Right atrium auricular region (tissue), 2 donors: ENCODE measurements around the gene LGALSL. TPM values are rescaled to one million over a fixed set of nuclear protein-coding genes. Genes with fewer than 3 reads are reported as not detected.

ENCODE experiments used
- DNase-seq: peaks from one replicate; pipeline ENCODE4 v3.0.0-alpha.2; 2019; ENCODE audit warnings: low spot score
- H3K27ac ChIP-seq, 2 donors: fragments of 200-600 bp; sonication (generic); 1 replicate in 1 of 2; 2 replicates in 1 of 2; pipeline ENCODE4 v1.5.1; 2016 to 2019
- H3K27me3 ChIP-seq, 2 donors: fragments of 200-600 bp; sonication (generic); one replicate each; pipeline versions ENCODE4 v1.5.1 to v1.6.0; 2017 to 2019
- H3K36me3 ChIP-seq: fragments of 200-600 bp; sonication (generic); one replicate; pipeline ENCODE4 v1.5.1; 2016
- H3K4me1 ChIP-seq, 2 donors: fragments of 200-600 bp; sonication (generic); one replicate each; pipeline versions ENCODE4 v1.5.1 to v1.6.0; 2017 to 2019
- H3K4me3 ChIP-seq, 2 donors: fragments of 200-600 bp; sonication (generic); 1 replicate in 1 of 2; 2 replicates in 1 of 2; pipeline ENCODE4 v1.5.1; 2017 to 2019; ENCODE audit warnings: mild to moderate bottlenecking in 1 of 2, moderate library complexity in 1 of 2
- H3K9me3 ChIP-seq, 2 donors: fragments of 200-600 bp; sonication (generic); one replicate each; pipeline ENCODE4 v1.5.1; 2019
- CTCF ChIP-seq, 2 donors: fragments of 200-600 bp; sonication (generic); IDR thresholded peaks; one replicate each; pipeline ENCODE4 v1.5.1; 2019; ENCODE audit warnings: antibody characterized with exemption in 2 of 2
- total RNA-seq, 2 donors: library from RNA; depleted of rRNA; stranded (reverse); fragments of >200 nt; gene quantifications; one replicate each; pipeline ENCODE4 v1.1.0, GENCODE V29; 2016

LGALSL gene
- total RNA-seq, 2 donors from 2014 or later = 15.4 to 19.1 TPM

- Histone ChIP-seq H3K4me1 (peaks cover 0 to 20% of the 10 kb centered on the region in 2 donors), H3K27ac (no peak overlapping the region), H3K4me3 (no peak overlapping the region), H3K27me3 (no peaks in the 10 kb centered on the region), H3K36me3 (no peaks in the 10 kb centered on the region), H3K9me3 (no peaks in the 10 kb centered on the region)
- TF ChIP-seq CTCF (IDR thresholded peaks at IDR 0.05) = no peak
- no peak for DNase-seq
Measured at GRCh38 chr2:64485331-64485730, 31.4 kb downstream of the LGALSL start.

GRCh38 chr2:64485961-64486360, 32.0 kb downstream of the LGALSL start:
- DNase-seq = no peak
- Histone ChIP-seq H3K4me3 (no peak overlapping the region), H3K4me1 (peaks cover 0 to 20% of the 10 kb centered on the region in 2 donors), H3K27ac (no peak overlapping the region), H3K36me3 (no peaks in the 10 kb centered on the region), H3K27me3 (no peaks in the 10 kb centered on the region), H3K9me3 (no peaks in the 10 kb centered on the region)
- no peak for TF ChIP-seq CTCF (IDR thresholded peaks at IDR 0.05)

GRCh38 chr2:64487256-64488049, 33.5 kb downstream of the LGALSL start:
- H3K27me3 ChIP-seq = no peaks in the 10 kb centered on the region
- H3K27ac ChIP-seq = no peak overlapping the region
- peaks cover 0 to 20% of the 10 kb centered on the region in 2 donors for H3K4me1 ChIP-seq
- DNase-seq = no peak
- no peak for TF ChIP-seq CTCF (IDR thresholded peaks at IDR 0.05)
- no peaks in the 10 kb centered on the region for H3K36me3 ChIP-seq
- no peaks in the 10 kb centered on the region for H3K9me3 ChIP-seq
- no peak overlapping the region for H3K4me3 ChIP-seq

- peaks cover 0 to 20% of the 10 kb centered on the region in 2 donors for H3K4me1 ChIP-seq
- TF ChIP-seq CTCF (IDR thresholded peaks at IDR 0.05) = peak; percentile 97 to 98
- no peaks in the 10 kb centered on the region for H3K9me3 ChIP-seq
- H3K27ac ChIP-seq = no peak overlapping the region
- peak; percentile 79 for DNase-seq
- no peak overlapping the region for H3K4me3 ChIP-seq
- no peaks in the 10 kb centered on the region for H3K27me3 ChIP-seq
- H3K36me3 ChIP-seq = no peaks in the 10 kb centered on the region
Measured at GRCh38 chr2:64488050-64488974, 34.4 kb downstream of the LGALSL start.

GRCh38 chr2:64489081-64489751, 35.3 kb downstream of the LGALSL start:
- H3K36me3 ChIP-seq = no peaks in the 10 kb centered on the region
- no peak for TF ChIP-seq CTCF (IDR thresholded peaks at IDR 0.05)
- no peak overlapping the region for H3K4me3 ChIP-seq
- no peaks in the 10 kb centered on the region for H3K9me3 ChIP-seq
- H3K4me1 ChIP-seq = peaks cover 0 to 20% of the 10 kb centered on the region in 2 donors
- H3K27ac ChIP-seq = no peak overlapping the region
- no peaks in the 10 kb centered on the region for H3K27me3 ChIP-seq
- no peak for DNase-seq
